Suprapubic skin (tissue), 4 donors: ENCODE data around the gene TFE3. TPM values are rescaled to one million over a fixed set of nuclear protein-coding genes. Genes with fewer than 3 reads are reported as not detected.

Source experiments
- DNase-seq, 2 donors: peaks; one replicate each; pipeline ENCODE4 v3.0.0-alpha.2; 2019; ENCODE audit warnings: low spot score in 2 of 2
- H3K27ac ChIP-seq: fragments of 200-600 bp; sonication (generic); one replicate; pipeline ENCODE4 v1.5.1; 2019
- H3K27me3 ChIP-seq: fragments of 200-600 bp; sonication (generic); one replicate; pipeline ENCODE4 v1.5.1; 2019
- H3K36me3 ChIP-seq: fragments of 200-600 bp; sonication (generic); one replicate; pipeline ENCODE4 v1.5.1; 2019
- H3K4me1 ChIP-seq: fragments of 200-600 bp; sonication (generic); one replicate; pipeline ENCODE4 v1.5.1; 2019
- H3K4me3 ChIP-seq: fragments of 200-600 bp; sonication (generic); one replicate; pipeline ENCODE4 v1.5.1; 2019; ENCODE audit warnings: mild to moderate bottlenecking
- H3K9me3 ChIP-seq: fragments of 200-600 bp; sonication (generic); one replicate; pipeline ENCODE4 v1.5.1; 2019
- CTCF ChIP-seq, 2 donors: fragments of 200-600 bp in 1 of 2; fragments of 450-650 bp in 1 of 2; sonication (generic) in 1 of 2; IDR thresholded peaks; one replicate each; pipeline ENCODE4 v1.5.1; 2016 to 2019; ENCODE audit warnings: antibody characterized with exemption in 2 of 2, mild to moderate bottlenecking in 1 of 2, moderate library complexity in 1 of 2
- EP300 ChIP-seq: sonication (generic); formaldehyde crosslinking; IDR thresholded peaks from one replicate; pipeline ENCODE4 v1.6.1; 2017; ENCODE audit warnings: antibody characterized with exemption
- POLR2A ChIP-seq, 2 donors: fragments of 450-650 bp; IDR thresholded peaks; one replicate each; pipeline ENCODE4 v1.6.1; 2017; ENCODE audit warnings: antibody characterized with exemption in 2 of 2, mild to moderate bottlenecking in 2 of 2, moderate library complexity in 2 of 2
- POLR2AphosphoS5 ChIP-seq, 3 donors: sonication (generic); formaldehyde crosslinking; IDR thresholded peaks; one replicate each; pipeline ENCODE4 v1.6.1; 2017; ENCODE audit warnings: antibody characterized with exemption in 3 of 3
- WGBS: methylation state at CpG from one replicate; pipeline ENCODE4 v1.1.5; 2018; 5-methylcytosine and 5-hydroxymethylcytosine counted together
- total RNA-seq, 4 donors: library from RNA; depleted of rRNA; stranded (reverse); fragments of >200 nt; gene quantifications; one replicate each; pipeline ENCODE4 v1.1.0, GENCODE V29; 2016

Gene TFE3
- total RNA-seq, 4 donors from 2014 or later: 40.4 to 54.9 (median 50.3) TPM

GRCh38 chrX:49000636-49001035, 42.5 kb downstream of the TFE3 start:
- H3K4me3 ChIP-seq: no peak overlapping the region
- WGBS: 94% methylated on average over 4 of the region's 4 CpGs
- no peak for TF ChIP-seq CTCF (IDR thresholded peaks at IDR 0.05)
- no peak for TF ChIP-seq POLR2A (IDR thresholded peaks at IDR 0.05)
- no peak for TF ChIP-seq EP300
- no peak for TF ChIP-seq POLR2AphosphoS5 (IDR thresholded peaks at IDR 0.05)
- H3K36me3 ChIP-seq: peaks cover 12% of the 10 kb centered on the region
- peaks cover 9% of the 10 kb centered on the region for H3K4me1 ChIP-seq
- no peaks in the 10 kb centered on the region for H3K9me3 ChIP-seq
- DNase-seq: no peak
- H3K27me3 ChIP-seq: no peaks in the 10 kb centered on the region
- no peak overlapping the region for H3K27ac ChIP-seq

DNA sequence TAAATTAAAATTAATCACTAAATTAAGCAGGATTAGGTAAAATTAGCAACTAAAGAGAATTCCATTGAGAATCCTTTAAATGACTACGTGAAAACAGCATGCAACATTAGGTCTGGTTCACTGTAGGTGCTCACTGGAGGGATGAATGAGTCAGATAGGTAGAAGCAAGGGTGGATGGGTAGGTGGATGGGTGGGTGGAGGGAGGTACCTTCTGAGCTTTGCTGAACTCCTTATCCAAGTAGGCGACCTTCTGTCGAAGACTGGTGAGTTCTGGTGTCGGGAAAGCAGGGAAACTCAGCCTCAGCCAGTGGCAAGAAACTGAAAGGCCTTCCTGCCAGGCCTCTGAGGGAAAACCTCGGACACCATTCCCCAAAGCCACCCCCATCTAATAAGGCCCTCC, 44.1 kb downstream of the TFE3 start:
- Histone ChIP-seq H3K4me1 (peaks cover 9% of the 10 kb centered on the region), H3K27ac (no peak overlapping the region), H3K4me3 (no peak overlapping the region), H3K27me3 (no peaks in the 10 kb centered on the region), H3K9me3 (no peaks in the 10 kb centered on the region), H3K36me3 (peaks cover 15% of the 10 kb centered on the region)
- no peak for DNase-seq
- TF ChIP-seq POLR2A (IDR thresholded peaks at IDR 0.05): no peak
- TF ChIP-seq CTCF (IDR thresholded peaks at IDR 0.05): no peak
- TF ChIP-seq EP300: no peak
- TF ChIP-seq POLR2AphosphoS5 (IDR thresholded peaks at IDR 0.05): no peak
- WGBS: 65% methylated on average over 5 of the region's 5 CpGs

GRCh38 chrX:48998391-48998790, 44.8 kb downstream of the TFE3 start:
- peaks cover 9% of the 10 kb centered on the region for H3K4me1 ChIP-seq
- TF ChIP-seq CTCF (IDR thresholded peaks at IDR 0.05) (no peak), POLR2AphosphoS5 (IDR thresholded peaks at IDR 0.05) (no peak), EP300 (no peak), POLR2A (IDR thresholded peaks at IDR 0.05) (no peak)
- no peaks in the 10 kb centered on the region for H3K9me3 ChIP-seq
- H3K4me3 ChIP-seq: no peak overlapping the region
- H3K36me3 ChIP-seq: peaks cover 16% of the 10 kb centered on the region
- H3K27ac ChIP-seq: no peak overlapping the region
- DNase-seq: no peak
- H3K27me3 ChIP-seq: no peaks in the 10 kb centered on the region
- 84% methylated on average over 4 of the region's 4 CpGs for WGBS

DNA sequence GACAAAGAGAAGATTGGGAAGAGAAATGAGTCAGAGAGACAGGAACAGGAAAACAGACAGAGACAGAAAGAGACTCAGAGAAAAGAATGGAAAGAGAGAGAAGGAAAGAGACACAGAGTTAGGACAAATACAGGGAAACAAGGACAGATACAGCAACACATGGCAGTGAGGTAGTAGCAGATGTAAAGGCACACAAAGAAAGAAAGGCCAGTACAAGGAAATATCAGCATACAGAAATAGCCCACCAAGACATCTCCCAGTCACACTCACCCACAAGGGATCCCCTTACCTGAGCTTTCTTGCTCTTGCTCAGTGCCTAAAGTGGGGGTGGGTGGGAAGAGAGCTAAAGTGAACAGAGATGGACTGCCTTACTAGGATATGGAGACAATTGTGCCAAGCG, 45.3 kb downstream of the TFE3 start:
- TF ChIP-seq POLR2AphosphoS5 (IDR thresholded peaks at IDR 0.05): no peak
- no peak for TF ChIP-seq CTCF (IDR thresholded peaks at IDR 0.05)
- no peaks in the 10 kb centered on the region for H3K27me3 ChIP-seq
- DNase-seq: no peak
- peaks cover 21% of the 10 kb centered on the region for H3K36me3 ChIP-seq
- H3K9me3 ChIP-seq: no peaks in the 10 kb centered on the region
- peaks cover 9% of the 10 kb centered on the region for H3K4me1 ChIP-seq
- H3K27ac ChIP-seq: no peak overlapping the region
- no peak overlapping the region for H3K4me3 ChIP-seq
- 71% methylated on average over 1 of the region's 1 CpG for WGBS

DNA sequence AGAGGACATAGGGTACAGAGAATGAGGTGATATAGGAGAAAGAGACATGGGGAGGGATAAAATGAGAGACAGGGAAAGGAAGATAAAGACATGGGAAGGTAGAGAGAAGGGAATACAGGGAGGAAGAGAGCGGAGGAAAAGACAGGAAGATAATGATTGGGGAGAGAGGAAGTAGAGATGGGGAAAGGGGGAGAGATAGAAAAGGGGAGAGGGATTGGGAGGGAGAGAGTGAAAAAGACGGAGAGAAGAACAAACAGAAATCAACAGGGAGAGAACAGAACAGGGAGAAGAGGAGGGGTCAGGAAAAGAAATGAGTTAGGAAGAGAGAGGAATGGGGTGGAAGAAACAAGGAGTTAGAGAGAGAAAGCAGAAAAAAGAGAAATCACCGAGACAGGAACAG, 45.7 kb downstream of the TFE3 start:
- no peak for TF ChIP-seq EP300
- H3K36me3 ChIP-seq: peaks cover 25% of the 10 kb centered on the region
- H3K9me3 ChIP-seq: no peaks in the 10 kb centered on the region
- no peak overlapping the region for H3K4me3 ChIP-seq
- peaks cover 9% of the 10 kb centered on the region for H3K4me1 ChIP-seq
- DNase-seq: no peak
- H3K27ac ChIP-seq: no peak overlapping the region
- no peaks in the 10 kb centered on the region for H3K27me3 ChIP-seq
- WGBS: 79% methylated on average over 3 of the region's 3 CpGs

DNA sequence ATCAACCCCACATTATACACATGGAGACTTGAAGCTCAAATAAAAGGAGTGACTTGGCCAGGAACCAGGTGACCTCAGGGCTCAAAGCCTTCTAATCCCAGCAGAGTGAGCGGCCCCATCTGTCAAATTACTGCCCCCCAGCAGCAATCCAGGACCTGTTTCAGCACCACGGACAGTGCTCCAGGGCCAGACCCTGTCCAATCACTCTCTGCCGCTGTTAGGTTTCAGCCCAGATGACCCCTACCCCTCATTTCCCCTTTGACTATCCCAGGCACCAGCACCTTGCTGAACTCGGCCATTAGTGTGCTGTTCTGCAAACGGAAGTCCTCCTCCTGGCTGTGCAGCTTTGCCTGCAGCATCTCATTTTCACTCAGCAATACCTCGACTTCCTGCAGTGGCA, 46.2 kb downstream of the TFE3 start:
- Histone ChIP-seq H3K27me3 (no peaks in the 10 kb centered on the region), H3K36me3 (peaks cover 30% of the 10 kb centered on the region), H3K4me1 (peaks cover 9% of the 10 kb centered on the region), H3K9me3 (no peaks in the 10 kb centered on the region), H3K27ac (no peak overlapping the region), H3K4me3 (no peak overlapping the region)
- no peak for DNase-seq
- WGBS: 63% methylated on average over 6 of the region's 6 CpGs
- TF ChIP-seq POLR2AphosphoS5 (IDR thresholded peaks at IDR 0.05) (no peak), CTCF (IDR thresholded peaks at IDR 0.05) (no peak)
